H9 (cell line): ENCODE measurements around the gene ZSCAN2. TPM values are rescaled to one million over a fixed set of nuclear protein-coding genes. Genes with fewer than 3 reads are reported as not detected.
A peak's percentile ranks its signal among the peaks of the same experiment; 100 is the strongest.

Source experiments
- DNase-seq: peaks from one replicate; pipeline ENCODE4 v3.0.0-alpha.2; 2017
- H2AFZ ChIP-seq: one replicate; pipeline ENCODE4 v1.6.1; 2013; ENCODE audit warnings: mild to moderate bottlenecking, low read length, control low read depth, moderate library complexity
- H2AK5ac ChIP-seq: 2 replicates; pipeline ENCODE4 v1.6.1; 2013; ENCODE audit warnings: low read length, control low read depth, mixed read lengths; ENCODE audit not compliant: insufficient read length
- H2BK120ac ChIP-seq: one replicate; pipeline ENCODE4 v1.6.1; 2013; ENCODE audit warnings: low read depth, mild to moderate bottlenecking, low read length, control low read depth, inconsistent platforms; ENCODE audit not compliant: poor library complexity, severe bottlenecking
- H2BK12ac ChIP-seq: 2 replicates; pipeline ENCODE4 v1.6.1; 2013; ENCODE audit warnings: low read length, control low read depth, mixed read lengths, low read depth; ENCODE audit not compliant: insufficient read length
- H2BK15ac ChIP-seq: 2 replicates; pipeline ENCODE4 v1.6.1; 2013; ENCODE audit warnings: low read depth, low read length, control low read depth
- H2BK20ac ChIP-seq: one replicate; pipeline ENCODE4 v1.6.1; 2013; ENCODE audit warnings: low read depth, mild to moderate bottlenecking, low read length, control low read depth, inconsistent platforms; ENCODE audit not compliant: poor library complexity, severe bottlenecking
- H2BK5ac ChIP-seq: 2 replicates; pipeline ENCODE4 v1.6.1; 2013; ENCODE audit warnings: low read length, control low read depth, mixed read lengths; ENCODE audit not compliant: insufficient read length
- H3K14ac ChIP-seq: 2 replicates; pipeline ENCODE4 v1.6.1; 2013; ENCODE audit warnings: low read length, control low read depth; ENCODE audit not compliant: insufficient read depth
- H3K18ac ChIP-seq: 2 replicates; pipeline ENCODE4 v1.6.1; 2013; ENCODE audit warnings: low read depth, mild to moderate bottlenecking, mixed read lengths, low read length, control low read depth; ENCODE audit not compliant: insufficient read length
- H3K23ac ChIP-seq: 2 replicates; pipeline ENCODE4 v1.6.1; 2013; ENCODE audit warnings: low read length, control low read depth, mixed read lengths, low read depth; ENCODE audit not compliant: insufficient read length
- H3K23me2 ChIP-seq: 2 replicates; pipeline ENCODE4 v1.6.1; 2013; ENCODE audit warnings: low read depth, mild to moderate bottlenecking, mixed read lengths, low read length, control low read depth; ENCODE audit not compliant: insufficient read length, poor library complexity, severe bottlenecking
- H3K27ac ChIP-seq: 2 replicates; pipeline ENCODE4 v1.5.1; 2013; ENCODE audit warnings: low read length, control low read depth, mixed read lengths, low read depth; ENCODE audit not compliant: insufficient read length
- H3K27me3 ChIP-seq: 2 replicates; pipeline ENCODE4 v1.6.1; 2013; ENCODE audit warnings: low read length, control low read depth, inconsistent platforms; ENCODE audit not compliant: insufficient read depth
- H3K4ac ChIP-seq: 2 replicates; pipeline ENCODE4 v1.6.1; 2013; ENCODE audit warnings: low read depth, mild to moderate bottlenecking, control low read depth, inconsistent platforms, low read length, moderate library complexity
- H3K4me1 ChIP-seq: 2 replicates; pipeline ENCODE4 v1.6.1; 2013; ENCODE audit warnings: low read length, control low read depth, inconsistent platforms; ENCODE audit not compliant: insufficient read depth
- H3K4me2 ChIP-seq: 2 replicates; pipeline ENCODE4 v1.6.1; 2013; ENCODE audit warnings: low read length, control low read depth, mixed read lengths; ENCODE audit not compliant: insufficient read length, insufficient read depth
- H3K56ac ChIP-seq: 2 replicates; pipeline ENCODE4 v1.6.1; 2013; ENCODE audit warnings: low read depth, mild to moderate bottlenecking, mixed read lengths, low read length, control low read depth; ENCODE audit not compliant: insufficient read length
- H3K79me1 ChIP-seq: 2 replicates; pipeline ENCODE4 v1.6.1; 2013; ENCODE audit warnings: low read depth, mild to moderate bottlenecking, moderate library complexity, low read length, control low read depth, inconsistent platforms; ENCODE audit not compliant: insufficient read depth, poor library complexity, severe bottlenecking
- H3K79me2 ChIP-seq: 2 replicates; pipeline ENCODE4 v1.6.1; 2013; ENCODE audit warnings: low read length, control low read depth, inconsistent platforms; ENCODE audit not compliant: insufficient read depth
- H3K9ac ChIP-seq: 2 replicates; pipeline ENCODE4 v1.6.1; 2013; ENCODE audit warnings: low read length, control low read depth, mixed read lengths; ENCODE audit not compliant: insufficient read length; ENCODE audit errors: extremely low read depth
- H3K9me3 ChIP-seq: one replicate; pipeline ENCODE4 v1.6.1; 2013; ENCODE audit warnings: low read depth, low read length, inconsistent platforms; ENCODE audit not compliant: control insufficient read depth
- H3T11ph ChIP-seq: one replicate; pipeline ENCODE4 v1.6.1; 2013; ENCODE audit warnings: mild to moderate bottlenecking, low read length, control low read depth, inconsistent platforms
- H4K20me1 ChIP-seq: one replicate; pipeline ENCODE4 v1.6.1; 2013; ENCODE audit not compliant: control insufficient read depth, insufficient read length, insufficient read depth
- H4K5ac ChIP-seq: 2 replicates; pipeline ENCODE4 v1.6.1; 2013; ENCODE audit warnings: low read depth, mild to moderate bottlenecking, mixed read lengths, low read length, control low read depth; ENCODE audit not compliant: insufficient read length
- H4K8ac ChIP-seq: replicated peaks from 2 replicates; pipeline ENCODE4 v1.6.1; 2013; ENCODE audit warnings: low read length, control low read depth, mixed read lengths, low read depth; ENCODE audit not compliant: insufficient read length
- H4K91ac ChIP-seq: 2 replicates; pipeline ENCODE4 v1.6.1; 2013; ENCODE audit warnings: low read depth, mild to moderate bottlenecking, moderate library complexity, mixed read lengths, low read length, control low read depth; ENCODE audit not compliant: insufficient read length
- H3K27ac Mint-ChIP-seq, 3 experiments: 2 replicates in 2 of 3; 3 replicates in 1 of 3; pipeline ENCODE4 v1.8.0; 2020 to 2021; ENCODE audit warnings: mixed read lengths in 3 of 3, mild to moderate bottlenecking in 1 of 3, moderate library complexity in 1 of 3
- H3K27me3 Mint-ChIP-seq: 2 replicates; pipeline ENCODE4 v1.8.0; 2021; ENCODE audit warnings: low read depth, mild to moderate bottlenecking, moderate library complexity, mixed read lengths
- H3K36me3 Mint-ChIP-seq, 3 experiments: 2 replicates in 2 of 3; 3 replicates in 1 of 3; pipeline ENCODE4 v1.8.0; 2020 to 2021; ENCODE audit warnings: low read depth in 3 of 3, mixed read lengths in 3 of 3; ENCODE audit not compliant: insufficient read depth in 1 of 3
- H3K4me1 Mint-ChIP-seq, 2 experiments: 2 replicates each; pipeline ENCODE4 v1.8.0; 2020; ENCODE audit warnings: mixed read lengths in 2 of 2
- H3K4me3 Mint-ChIP-seq, 2 experiments: 2 replicates in 1 of 2; 3 replicates in 1 of 2; pipeline ENCODE4 v1.8.0; 2020 to 2021; ENCODE audit warnings: mild to moderate bottlenecking in 2 of 2, mixed read lengths in 2 of 2, moderate library complexity in 1 of 2
- H3K9me3 Mint-ChIP-seq, 2 experiments: 2 replicates in 1 of 2; 3 replicates in 1 of 2; pipeline ENCODE4 v1.8.0; 2020; ENCODE audit warnings: mild to moderate bottlenecking in 2 of 2, mixed read lengths in 2 of 2, moderate library complexity in 1 of 2
- WGBS: extraction: QIAGEN DNeasy Blood & Tissue Kit; methylation state at CpG from one replicate; pipeline ENCODE4 v1.1.7; 2013; ENCODE audit warnings: missing lambda C conversion rate, low lambda C conversion rate, mixed read lengths; ENCODE audit not compliant: insufficient read length; ENCODE audit errors: extremely low coverage; 5-methylcytosine and 5-hydroxymethylcytosine counted together
- total RNA-seq: library from RNA; stranded (reverse); gene quantifications from 2 replicates; pipeline ENCODE4 v1.2.1, GENCODE V29; 2021
- TF ChIP-seq, protein P1 (sequence below): fragments of 200-600 bp; sonication (generic); conservative IDR thresholded peaks from 3 replicates; pipeline ENCODE4 v1.8.0; 2021; ENCODE audit warnings: antibody characterized with exemption, mild to moderate bottlenecking

The ZSCAN2 gene
- total RNA-seq, 1 experiment from 2014 or later, result 28.4 TPM

DNA sequence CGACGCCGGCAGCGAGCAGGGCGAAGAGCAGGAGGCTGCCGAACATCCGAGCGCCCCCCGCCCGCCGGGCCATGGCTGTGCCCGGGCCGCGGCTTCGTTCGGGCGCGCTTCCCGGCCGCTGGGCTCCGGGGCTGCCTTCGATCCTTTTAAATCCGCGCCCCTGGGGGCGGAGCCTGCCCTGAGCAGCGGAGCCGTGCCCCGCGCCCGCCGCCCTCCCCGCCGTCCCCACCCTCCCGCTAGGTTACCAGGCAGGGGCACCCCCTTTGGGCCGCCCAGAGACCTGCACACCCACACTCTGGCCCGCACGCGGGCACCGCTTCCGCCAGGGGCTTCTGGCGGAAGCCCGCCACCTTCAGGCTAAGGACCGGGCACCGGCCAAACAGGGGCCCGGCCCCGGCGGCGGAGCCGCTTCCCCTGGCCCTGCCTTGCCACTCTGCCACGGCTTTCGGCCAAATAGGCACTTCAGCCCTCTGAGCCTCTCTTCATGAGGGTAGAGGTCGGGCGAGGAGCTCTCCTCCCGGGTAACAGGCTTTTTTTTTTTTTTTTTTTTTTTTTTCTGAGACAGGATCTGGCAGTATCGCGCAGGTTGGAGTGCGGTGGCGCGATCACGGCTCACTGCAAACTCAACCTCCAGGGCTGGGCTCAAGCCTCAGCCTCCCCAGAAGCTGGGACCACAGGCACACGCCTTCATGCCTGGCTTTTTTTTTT lies 57.4 kb downstream of the ZSCAN2 start, which contains the start of gene NMB:
TSS of gene NMB (minus strand) at position 120 of the 708 bp plus-strand sequence. CDS start at position 73, 47 bp downstream.
- peak; percentile 95 for DNase-seq
- H4K91ac ChIP-seq, result no peak within 1 kb of the TSS
- Mint-ChIP-seq H3K9me3 (no peaks in the 10 kb centered on the region; a peak in 1 of 5 replicates), H3K36me3 (peaks cover 0 to 8% (median 0%) of the 10 kb centered on the region in 3 experiments; a peak in 5 of 7 replicates), H3K4me3 (peak within 1 kb of the TSS; percentile 68 to 77), H3K4me1 (peaks cover 29 to 32% of the 10 kb centered on the region in 2 experiments), H3K27ac (peak within 1 kb of the TSS in 1 of 3 experiments; percentile 73; a peak in 1 of 7 replicates), H3K27me3 (peaks cover 27% of the 10 kb centered on the region)
- peaks cover 12% of the 10 kb centered on the region for H3K23me2 ChIP-seq
- H3K79me2 ChIP-seq, result no peaks in the 10 kb centered on the region
- H3K9ac ChIP-seq, result no peak within 1 kb of the TSS
- no peak within 1 kb of the TSS for H2BK5ac ChIP-seq
- no peaks in the 10 kb centered on the region; the same call in 1 of the 2 replicates for H3K27me3 ChIP-seq
- no peak within 1 kb of the TSS for H2BK120ac ChIP-seq
- H3K4me2 ChIP-seq, result peak within 1 kb of the TSS; percentile 58
- H3K18ac ChIP-seq, result no peak within 1 kb of the TSS
- no peak within 1 kb of the TSS for H3K23ac ChIP-seq
- H4K5ac ChIP-seq, result no peak within 1 kb of the TSS
- H3K27ac ChIP-seq, result no peak within 1 kb of the TSS
- H4K20me1 ChIP-seq, result no peaks in the 10 kb centered on the region
- H2AFZ ChIP-seq, result no peak within 1 kb of the TSS
- H4K8ac ChIP-seq, result no peak within 1 kb of the TSS
- H3K56ac ChIP-seq, result no peak within 1 kb of the TSS
- no peak within 1 kb of the TSS for H2BK15ac ChIP-seq
- TF ChIP-seq, protein P1, sequence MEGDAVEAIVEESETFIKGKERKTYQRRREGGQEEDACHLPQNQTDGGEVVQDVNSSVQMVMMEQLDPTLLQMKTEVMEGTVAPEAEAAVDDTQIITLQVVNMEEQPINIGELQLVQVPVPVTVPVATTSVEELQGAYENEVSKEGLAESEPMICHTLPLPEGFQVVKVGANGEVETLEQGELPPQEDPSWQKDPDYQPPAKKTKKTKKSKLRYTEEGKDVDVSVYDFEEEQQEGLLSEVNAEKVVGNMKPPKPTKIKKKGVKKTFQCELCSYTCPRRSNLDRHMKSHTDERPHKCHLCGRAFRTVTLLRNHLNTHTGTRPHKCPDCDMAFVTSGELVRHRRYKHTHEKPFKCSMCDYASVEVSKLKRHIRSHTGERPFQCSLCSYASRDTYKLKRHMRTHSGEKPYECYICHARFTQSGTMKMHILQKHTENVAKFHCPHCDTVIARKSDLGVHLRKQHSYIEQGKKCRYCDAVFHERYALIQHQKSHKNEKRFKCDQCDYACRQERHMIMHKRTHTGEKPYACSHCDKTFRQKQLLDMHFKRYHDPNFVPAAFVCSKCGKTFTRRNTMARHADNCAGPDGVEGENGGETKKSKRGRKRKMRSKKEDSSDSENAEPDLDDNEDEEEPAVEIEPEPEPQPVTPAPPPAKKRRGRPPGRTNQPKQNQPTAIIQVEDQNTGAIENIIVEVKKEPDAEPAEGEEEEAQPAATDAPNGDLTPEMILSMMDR, result peak; percentile 81
- H3K79me1 ChIP-seq, result no peaks in the 10 kb centered on the region
- no peak within 1 kb of the TSS; the same call in 1 of the 2 replicates for H3K14ac ChIP-seq
- H3K4me1 ChIP-seq, result peaks cover 3% of the 10 kb centered on the region; the same call in 1 of the 2 replicates
- H2AK5ac ChIP-seq, result no peak within 1 kb of the TSS
- H3T11ph ChIP-seq, result no peak within 1 kb of the TSS
- no peaks in the 10 kb centered on the region for H3K9me3 ChIP-seq
- no CpG with 5 or more reads among the region's 61 CpGs for WGBS
- no peak within 1 kb of the TSS for H2BK20ac ChIP-seq
- H2BK12ac ChIP-seq, result no peak within 1 kb of the TSS
- H3K4ac ChIP-seq, result no peak within 1 kb of the TSS
